ENCODE data around the gene PSAT1.
A peak's percentile ranks its signal among the peaks of the same experiment; 100 is the strongest.
"Not testable (repeated sequence)": the region's sequence is repeated elsewhere in the genome, so short reads cannot be mapped to it uniquely, and the experiment has no call there.

Gene PSAT1

DNA sequence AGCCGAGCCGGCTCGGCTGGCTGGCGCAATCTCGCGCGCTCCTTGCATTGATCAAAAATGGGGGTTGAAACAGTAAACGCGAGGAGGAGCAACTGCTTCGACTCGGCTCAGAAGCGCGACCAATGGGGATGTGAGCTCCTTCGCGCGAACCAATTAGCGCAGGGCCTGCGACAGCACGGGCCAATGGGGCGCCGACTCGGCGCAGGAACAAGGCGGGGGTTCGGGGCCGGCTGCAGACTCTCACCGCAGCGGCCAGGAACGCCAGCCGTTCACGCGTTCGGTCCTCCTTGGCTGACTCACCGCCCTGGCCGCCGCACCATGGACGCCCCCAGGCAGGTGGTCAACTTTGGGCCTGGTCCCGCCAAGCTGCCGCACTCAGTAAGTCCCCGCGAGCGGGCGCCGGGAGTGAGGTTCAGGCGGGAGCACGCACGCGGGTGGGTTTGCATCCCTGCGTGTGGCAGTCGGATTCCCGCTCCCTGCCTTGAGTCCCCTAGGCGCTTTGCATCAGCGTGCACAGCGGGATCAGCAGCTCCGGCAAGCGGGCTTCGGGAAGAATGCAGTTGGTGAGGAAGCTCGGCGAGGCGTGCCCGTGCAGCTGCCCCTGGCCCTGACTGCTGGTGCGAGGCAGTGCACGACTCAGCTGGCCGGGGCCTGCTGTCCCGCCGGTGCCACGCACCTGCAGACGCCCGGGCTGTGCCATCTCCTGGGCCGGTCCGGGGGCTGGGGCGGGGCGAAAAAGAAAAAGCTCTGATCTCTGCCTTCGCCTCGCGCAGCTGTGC lies at the start of gene PSAT1:
TSS of gene PSAT1 (plus strand) at position 233 of the 779 bp plus-strand sequence. CDS start at position 319, 86 bp downstream.
- peak; percentile 90 for DNase-seq

- DNase-seq = no peak
Observed at GRCh38 chr9:78248635-78249034, 48.3 kb upstream of the PSAT1 start.

- DNase-seq = no peak
Observed at GRCh38 chr9:78249542-78249941, 47.4 kb upstream of the PSAT1 start.

DNA sequence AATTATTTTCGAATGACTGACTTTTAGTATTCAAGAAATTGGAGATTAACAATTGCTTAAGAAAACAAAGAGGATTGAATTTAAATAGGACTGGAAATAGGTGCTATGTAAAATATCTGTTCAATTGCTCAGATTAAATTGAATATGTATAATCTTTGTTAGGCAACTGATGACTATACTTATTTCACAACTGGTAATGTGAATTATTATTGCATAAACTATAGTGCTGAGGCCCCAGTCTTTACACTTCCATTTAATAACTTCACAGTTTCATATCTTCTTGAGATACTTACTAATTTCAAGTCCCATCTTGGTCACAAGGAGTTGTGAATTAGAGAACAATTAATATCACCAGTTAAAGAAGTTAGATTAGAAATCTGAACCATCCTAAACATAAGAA lies 44.3 kb upstream of the PSAT1 start:
- no peak for DNase-seq

DNA sequence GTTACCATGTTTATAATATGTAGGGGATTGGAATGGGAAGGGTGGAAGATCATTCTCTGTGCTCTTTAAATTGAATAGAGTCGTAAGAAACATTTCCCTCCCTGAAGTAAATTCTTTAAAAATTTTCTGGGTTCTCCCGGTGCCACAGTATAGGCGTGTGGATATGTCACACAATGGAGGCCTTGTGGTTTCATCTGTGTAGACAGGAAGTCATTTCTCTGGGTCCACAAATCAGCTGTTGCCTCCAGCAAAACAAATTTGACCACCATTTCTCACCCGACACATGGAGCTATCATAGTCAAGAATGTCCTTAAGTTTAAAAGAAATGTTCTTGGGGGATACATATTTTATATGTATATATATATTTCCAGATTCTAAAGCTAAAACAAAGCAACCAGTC lies 43.6 kb upstream of the PSAT1 start:
- DNase-seq = no peak

- no peak for DNase-seq
Observed at GRCh38 chr9:78261403-78262001, 35.4 kb upstream of the PSAT1 start.

DNA sequence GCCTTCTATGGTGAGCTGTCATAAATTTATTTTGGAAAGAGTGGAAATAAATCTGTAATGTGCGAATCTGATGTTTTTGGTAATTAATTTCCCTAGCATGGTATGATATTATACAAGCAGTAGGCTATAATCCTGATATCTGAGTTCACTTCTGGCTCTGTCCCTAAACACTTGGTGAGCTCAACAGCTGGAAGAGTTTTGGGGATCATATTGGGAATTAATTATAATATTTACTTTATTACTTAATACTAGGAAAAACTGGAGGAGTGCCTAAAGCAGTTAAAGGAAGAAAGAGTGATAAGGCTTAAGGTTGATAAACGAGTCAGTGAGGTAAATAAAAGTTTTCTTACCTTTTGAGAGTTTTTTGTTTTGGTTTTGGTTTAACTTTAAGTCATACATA lies 34.3 kb upstream of the PSAT1 start:
- DNase-seq = no peak

- DNase-seq = no peak
Observed at GRCh38 chr9:78267889-78268288, 29.0 kb upstream of the PSAT1 start.

- DNase-seq = no peak
Observed at GRCh38 chr9:78269784-78270183, 27.1 kb upstream of the PSAT1 start.

GRCh38 chr9:78272307-78272706 lies 24.6 kb upstream of the PSAT1 start:
- DNase-seq = no peak

DNA sequence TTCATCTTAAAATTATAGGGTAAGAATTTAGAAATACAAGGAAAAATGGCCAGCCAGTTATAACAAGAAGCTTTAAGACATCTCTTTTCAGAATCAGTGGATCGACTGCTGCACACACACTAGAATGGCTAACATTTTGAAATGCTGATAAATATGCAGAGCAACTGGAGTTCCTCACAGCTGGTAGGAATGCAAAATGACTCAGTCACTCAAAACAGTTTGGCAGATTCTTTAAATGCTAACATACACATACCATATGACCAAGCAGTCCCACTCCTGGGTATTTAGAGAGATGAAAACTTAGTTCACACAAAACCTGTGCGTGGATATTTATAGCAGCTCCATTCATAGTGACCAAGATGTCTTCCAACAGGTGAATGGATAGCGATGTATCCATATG lies 23.2 kb upstream of the PSAT1 start:
- DNase-seq = no peak

DNA sequence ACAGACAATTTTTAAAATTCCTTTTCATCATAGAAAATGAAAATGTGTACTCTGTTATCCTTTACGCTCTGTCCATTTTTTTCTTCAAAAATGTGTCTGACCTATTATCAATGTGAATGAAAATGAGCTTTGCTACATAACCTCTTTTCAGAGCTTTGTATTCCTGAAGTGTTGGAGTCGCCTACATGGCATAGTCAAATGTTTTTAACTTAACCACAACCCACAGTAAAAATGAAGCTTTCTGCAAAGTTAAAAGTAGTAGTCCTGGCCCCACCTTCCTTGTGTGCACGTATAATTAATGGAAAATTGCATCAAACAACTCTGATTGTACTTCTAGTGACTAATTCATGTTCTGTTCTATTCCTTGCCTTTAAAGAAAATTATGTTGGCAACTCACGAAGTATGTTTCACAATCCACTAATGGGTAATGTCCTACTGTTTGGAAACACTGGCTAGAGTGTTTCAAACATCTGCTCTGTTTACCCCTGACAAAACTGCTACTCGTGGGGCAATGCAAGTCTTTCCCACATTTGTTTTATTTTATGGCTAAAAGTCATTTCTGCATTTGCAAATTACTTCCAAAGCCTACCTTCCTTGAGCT lies 18.6 kb upstream of the PSAT1 start:
- DNase-seq = no peak

DNA sequence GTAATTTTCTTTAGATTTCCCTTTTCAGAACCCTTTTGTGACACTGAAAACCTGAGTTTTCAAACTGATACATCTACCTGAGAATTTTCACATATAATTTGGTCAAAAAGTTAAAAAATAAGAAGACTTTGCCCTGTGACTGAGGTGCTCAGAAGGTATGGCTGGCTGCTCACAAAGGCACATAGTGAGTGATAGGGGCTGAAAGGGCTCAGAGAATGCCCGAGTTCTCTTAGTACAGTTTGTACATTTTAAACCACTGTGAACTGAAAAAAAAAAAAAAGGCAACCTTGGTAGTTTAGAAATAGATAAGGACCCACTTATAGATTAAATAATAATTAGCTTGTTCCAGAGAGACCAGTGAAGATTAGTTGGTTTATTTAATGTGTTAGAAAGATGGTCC lies 18.1 kb upstream of the PSAT1 start:
- DNase-seq = no peak

GRCh38 chr9:78280982-78281668 lies 15.8 kb upstream of the PSAT1 start:
- no peak for DNase-seq

GRCh38 chr9:78284181-78284580 lies 12.7 kb upstream of the PSAT1 start:
- DNase-seq = not testable (repeated sequence)

DNA sequence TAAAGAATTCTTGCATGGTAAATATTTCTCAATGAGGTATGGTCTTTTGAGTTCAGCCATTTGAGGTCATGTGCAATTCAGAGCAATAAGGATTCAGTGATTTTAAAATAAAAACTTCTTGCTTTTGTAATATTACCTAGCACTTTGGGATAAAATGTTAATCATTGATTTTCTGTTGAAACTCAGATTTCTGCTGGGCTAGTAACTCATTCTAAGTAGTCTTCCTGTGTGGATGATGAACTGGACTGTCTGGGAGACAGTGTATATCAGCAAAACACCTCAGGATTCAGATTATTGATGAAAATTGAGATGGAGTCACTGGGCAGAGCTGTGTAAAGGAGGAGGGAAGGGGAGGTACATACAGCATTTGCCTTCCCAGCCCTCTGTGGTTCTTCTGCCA lies 10.8 kb upstream of the PSAT1 start:
- DNase-seq = no peak

DNA sequence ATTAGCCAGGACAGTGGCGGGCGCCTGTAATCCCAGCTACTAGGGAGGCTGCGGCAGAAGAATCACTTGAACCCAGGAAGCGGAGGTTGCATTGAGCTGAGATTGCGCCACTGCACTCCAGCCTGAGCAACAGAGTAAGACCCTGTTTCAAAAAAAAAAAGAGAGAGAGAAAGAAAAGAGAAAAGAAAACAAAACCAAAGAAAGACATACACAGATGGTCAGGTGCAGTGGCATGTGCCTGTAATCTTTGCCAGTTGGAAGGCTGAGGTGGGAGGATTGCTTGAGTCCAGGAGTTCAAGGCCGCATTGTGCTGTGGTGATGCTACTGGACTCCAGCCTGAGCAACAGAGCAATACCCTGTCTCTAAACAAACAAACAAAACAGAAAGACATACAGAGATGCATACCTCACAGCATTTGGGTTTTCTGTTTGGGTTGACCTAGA lies 10.0 kb upstream of the PSAT1 start:
- no peak for DNase-seq

DNA sequence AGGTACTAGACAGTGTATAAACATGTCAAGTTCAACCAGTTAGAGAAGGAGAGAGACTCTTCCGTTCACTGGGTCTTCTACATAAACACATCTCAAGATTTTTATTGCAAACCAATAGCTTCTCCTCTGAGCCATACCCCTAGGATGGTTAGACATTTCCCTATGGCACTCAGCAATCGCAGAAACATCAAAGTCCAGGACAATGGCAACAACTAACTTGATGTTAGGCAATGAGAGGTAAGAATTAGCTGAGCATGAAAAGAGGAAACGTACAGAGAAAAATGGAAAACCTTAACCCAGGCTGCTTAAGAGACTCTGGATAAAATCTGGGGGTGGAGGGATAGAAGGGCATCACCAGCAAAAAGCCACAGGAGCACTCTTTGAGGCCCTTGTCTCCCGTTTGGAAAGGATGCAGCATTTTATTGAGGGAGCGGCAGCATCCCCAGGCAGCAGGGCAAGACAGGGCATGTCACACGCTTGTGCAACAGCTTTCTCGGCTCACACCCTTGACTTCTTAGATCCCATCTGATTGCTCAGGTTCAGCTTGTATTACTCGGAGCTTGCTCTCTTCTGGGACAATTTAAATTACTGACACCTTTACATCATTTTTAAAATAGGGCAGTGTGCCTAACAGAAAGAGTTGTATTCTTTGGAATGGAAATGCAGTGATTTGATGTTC lies 8.6 kb upstream of the PSAT1 start:
- no peak for DNase-seq

- no peak for DNase-seq
Observed at GRCh38 chr9:78289474-78289873, 7.5 kb upstream of the PSAT1 start.

DNA sequence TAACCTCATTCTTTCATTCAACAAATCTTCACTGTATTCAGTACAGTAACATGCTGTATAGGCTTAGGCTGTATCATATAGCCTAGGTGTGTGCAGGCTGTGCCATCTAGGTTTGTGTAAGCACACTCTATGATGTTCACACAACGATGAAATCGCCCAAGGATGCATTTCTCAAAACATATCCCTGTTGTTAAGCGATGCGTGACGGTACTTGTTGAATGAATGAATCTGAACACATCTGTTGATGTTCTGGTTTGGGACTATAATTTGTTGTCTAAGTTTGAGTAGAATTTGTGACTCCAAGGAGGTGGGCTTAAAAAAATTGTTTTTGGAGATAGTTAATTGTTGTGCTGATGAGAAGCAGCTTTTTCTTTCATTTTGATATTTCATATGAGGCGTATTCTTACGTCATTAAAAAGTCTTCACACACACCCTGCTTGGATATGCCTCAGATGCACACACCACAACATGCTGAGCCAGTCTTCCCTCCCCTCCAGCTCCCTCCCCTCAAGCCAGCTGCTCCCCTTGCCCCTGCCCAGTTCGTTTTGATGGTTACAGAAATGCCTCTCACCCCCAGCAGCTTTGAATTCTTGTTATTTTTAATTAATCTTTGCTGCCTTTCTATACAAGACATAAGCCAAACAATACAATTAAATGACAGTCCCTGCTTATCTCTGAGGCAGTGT lies 5.5 kb upstream of the PSAT1 start:
- DNase-seq = no peak

GRCh38 chr9:78292026-78292425 lies 4.9 kb upstream of the PSAT1 start:
- DNase-seq = no peak

DNA sequence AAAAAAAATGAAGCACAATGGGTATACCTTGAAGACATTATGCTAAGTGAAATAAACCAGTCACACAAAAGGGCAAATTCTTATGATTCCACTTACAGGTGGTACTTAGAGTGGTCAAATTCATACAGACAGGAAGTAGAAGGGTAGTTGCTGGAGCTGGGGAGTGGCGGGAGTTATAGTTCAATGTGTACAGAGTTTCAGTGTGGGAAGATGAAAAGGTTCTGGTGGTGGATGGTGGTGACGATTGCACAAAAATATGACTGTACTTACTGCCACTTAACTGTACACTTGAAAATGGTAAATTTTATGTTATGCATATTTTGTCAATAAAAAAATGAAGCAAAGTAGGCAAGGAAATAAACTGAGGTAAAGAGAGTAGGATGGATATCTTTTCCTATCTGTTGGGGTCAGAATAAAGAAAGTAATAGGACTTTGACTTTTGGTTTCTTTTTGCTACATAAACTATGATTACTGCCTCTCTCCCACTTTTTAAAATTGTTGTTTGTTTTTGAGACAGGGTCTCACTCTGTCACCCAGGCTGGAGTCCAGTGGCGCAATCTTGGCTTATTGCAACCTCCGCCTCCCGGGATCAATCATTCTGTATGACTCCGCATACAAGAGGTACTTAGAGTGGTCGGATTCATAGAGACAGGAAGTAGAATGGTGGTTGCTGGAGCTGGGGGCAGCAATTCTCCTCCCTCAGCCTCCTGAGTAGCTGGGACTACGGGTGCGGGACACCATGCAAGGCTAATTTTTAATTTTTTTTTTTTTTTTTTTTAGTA lies 4.0 kb upstream of the PSAT1 start:
- peak in 1 of 2 donors; percentile 4 for DNase-seq

Measured in stimulated activated CD4-positive, alpha-beta T cell treated with anti-CD3 and anti-CD28 coated beads, Interleukin-2, amount 100 ng/mL, for 24 hours (primary cell).